HG02870 (cell line): ENCODE results near the gene KCNT2.

Source experiments
- ATAC-seq: cut with Tn5 transposase; IDR thresholded peaks from one replicate; pipeline ENCODE4 v1.9.1; 2021; ENCODE audit warnings: mild to moderate bottlenecking, moderate library complexity; ENCODE audit not compliant: unreplicated experiment

KCNT2 gene

GRCh38 chr1:196214866-196215265 is 393.4 kb downstream of the KCNT2 start:
- ATAC-seq: no peak

GRCh38 chr1:196209983-196210382 is 398.3 kb downstream of the KCNT2 start:
- ATAC-seq: no peak

DNA sequence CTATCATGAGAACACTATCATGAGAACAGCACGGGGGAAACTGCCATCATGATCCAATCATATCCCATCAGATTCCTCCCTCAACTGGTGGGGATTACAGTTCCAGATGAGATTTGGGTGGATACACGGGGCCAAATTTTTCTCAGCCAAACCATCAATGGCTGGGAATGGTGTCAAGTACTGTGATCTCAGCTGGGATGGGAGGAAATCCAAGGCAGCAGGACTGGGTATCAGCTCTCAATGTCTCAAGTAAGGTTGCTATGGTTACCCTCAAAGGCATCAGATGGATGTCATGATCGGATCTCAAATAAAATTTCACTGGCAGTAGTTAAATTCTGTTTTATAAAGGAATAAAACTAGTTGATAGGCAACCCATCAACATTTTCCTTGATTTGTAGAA is 399.0 kb downstream of the KCNT2 start:
- no peak for ATAC-seq

DNA sequence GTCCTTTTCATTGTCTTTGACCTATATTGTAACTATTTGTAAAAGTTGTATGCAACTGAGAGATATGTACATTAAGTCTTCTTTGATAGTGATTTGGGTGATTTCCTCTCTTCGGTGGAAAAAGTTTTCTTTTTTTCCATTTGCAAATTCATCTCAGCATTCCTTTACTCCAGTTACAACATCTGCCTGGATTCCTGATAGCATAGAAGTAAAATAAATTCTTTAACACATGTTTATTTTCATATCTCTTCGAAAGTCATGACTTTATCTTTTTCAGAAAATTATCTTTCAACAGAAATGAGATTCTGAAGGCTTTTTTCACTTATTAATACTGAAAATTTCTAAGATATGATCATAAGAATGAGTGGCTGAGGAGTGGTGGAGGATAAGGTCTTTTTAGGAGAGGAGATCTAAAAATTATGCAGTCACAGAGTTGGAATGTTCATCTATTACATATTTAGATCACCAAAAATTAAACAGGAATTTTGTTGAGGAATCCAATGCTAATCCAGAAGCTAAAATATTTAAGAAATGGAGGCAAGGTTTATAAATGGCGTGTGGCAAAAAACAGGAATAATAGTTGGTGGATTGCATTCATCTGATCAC is 400.5 kb downstream of the KCNT2 start:
- no peak for ATAC-seq

DNA sequence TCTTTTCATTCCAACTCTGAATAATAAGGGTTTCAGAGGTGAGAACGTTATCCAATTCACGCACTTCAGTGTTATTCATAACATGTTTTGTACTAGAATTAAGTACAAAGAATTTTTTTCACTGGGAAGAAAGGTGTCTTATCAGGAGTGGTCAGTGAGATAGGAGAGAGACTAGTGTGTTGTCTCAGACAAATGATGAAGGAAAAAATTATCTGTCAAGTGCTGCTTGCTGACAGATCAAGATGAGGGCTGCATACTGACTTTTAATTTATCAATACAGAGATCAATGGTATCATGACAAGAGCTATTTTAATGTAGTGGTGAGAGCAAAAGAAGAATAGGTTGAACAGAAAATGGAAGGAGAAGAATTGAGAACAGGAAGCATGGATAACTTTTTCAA is 402.4 kb downstream of the KCNT2 start:
- ATAC-seq: no peak

GRCh38 chr1:196196486-196196885 is 411.8 kb downstream of the KCNT2 start:
- no peak for ATAC-seq

- ATAC-seq: no peak
These were observed 414.2 kb downstream of the KCNT2 start for GRCh38 chr1:196193896-196194559.

GRCh38 chr1:196183941-196184340 is 424.3 kb downstream of the KCNT2 start:
- ATAC-seq: no peak

GRCh38 chr1:196181594-196181878 is 426.7 kb downstream of the KCNT2 start:
- ATAC-seq: no peak

GRCh38 chr1:196180847-196181593 is 427.2 kb downstream of the KCNT2 start:
- no peak for ATAC-seq

DNA sequence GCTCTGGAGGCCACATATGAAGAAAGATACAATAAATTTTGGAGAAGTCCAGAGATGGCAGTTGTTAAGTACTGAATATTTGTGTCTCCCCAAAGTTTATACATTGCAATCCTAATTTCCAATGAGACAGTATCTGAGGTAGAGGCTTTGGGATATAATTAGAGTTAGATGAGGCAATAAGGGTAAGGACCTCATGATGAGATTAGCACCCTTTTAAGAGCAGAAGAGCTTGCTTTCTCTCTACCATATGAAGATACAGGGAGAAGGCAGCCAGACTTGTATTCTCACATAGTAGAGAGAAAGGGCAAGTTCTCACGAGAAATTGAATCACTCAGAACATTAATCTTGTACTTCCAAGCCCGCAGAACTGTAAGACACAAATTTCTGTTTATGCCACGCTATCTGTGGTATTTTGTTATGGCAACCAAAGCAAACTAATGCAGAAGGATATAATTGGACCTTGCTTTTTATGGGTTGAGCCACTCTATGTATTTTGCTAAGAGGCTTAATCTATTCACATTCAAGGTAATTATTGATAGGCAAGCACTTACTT is 430.1 kb downstream of the KCNT2 start:
- ATAC-seq: no peak
